ENCODE measurements around the gene TTC27.
"Not testable (repeated sequence)": the region's sequence is repeated elsewhere in the genome, so short reads cannot be mapped to it uniquely, and the experiment has no call there.

TTC27 gene

GRCh38 chr2:32836933-32837332, 209.1 kb downstream of the TTC27 start:
- no peak overlapping the region for H3K4me2 ChIP-seq
- no peaks in the 10 kb centered on the region for H3K4me1 ChIP-seq
- H3K9ac ChIP-seq, result no peak overlapping the region
- no peaks in the 10 kb centered on the region for H3K36me3 ChIP-seq
- no peaks in the 10 kb centered on the region for H3K27me3 ChIP-seq
- H3K4me3 ChIP-seq, result no peak overlapping the region
- no peaks in the 10 kb centered on the region for H4K20me1 ChIP-seq
- H3K9me3 ChIP-seq, result no peaks in the 10 kb centered on the region
- TF ChIP-seq Cebpa-rat (IDR thresholded peaks at IDR 0.05), result no peak
- H3K27ac ChIP-seq, result no peak overlapping the region

GRCh38 chr2:32838418-32838817, 210.6 kb downstream of the TTC27 start:
- Histone ChIP-seq H3K4me3 (no peak overlapping the region), H3K4me2 (no peak overlapping the region)

GRCh38 chr2:32838949-32839348, 211.1 kb downstream of the TTC27 start:
- Histone ChIP-seq H3K4me3 (no peak overlapping the region), H3K4me2 (no peak overlapping the region), H3K9me3 (no peaks in the 10 kb centered on the region), H3K27me3 (no peaks in the 10 kb centered on the region), H3K9ac (no peak overlapping the region), H4K20me1 (no peaks in the 10 kb centered on the region), H3K4me1 (no peaks in the 10 kb centered on the region), H3K27ac (no peak overlapping the region), H3K36me3 (no peaks in the 10 kb centered on the region)
- no peak for TF ChIP-seq Cebpa-rat (IDR thresholded peaks at IDR 0.05)

More at GRCh38 chr2:32838418-32838817, 210.6 kb downstream of the TTC27 start:
- Histone ChIP-seq H3K27me3 (no peaks in the 10 kb centered on the region), H3K27ac (no peak overlapping the region), H3K9ac (no peak overlapping the region), H3K9me3 (no peaks in the 10 kb centered on the region), H4K20me1 (no peaks in the 10 kb centered on the region), H3K36me3 (no peaks in the 10 kb centered on the region), H3K4me1 (no peaks in the 10 kb centered on the region)
- no peak for TF ChIP-seq Cebpa-rat (IDR thresholded peaks at IDR 0.05)

- Histone ChIP-seq H3K4me2 (no peak overlapping the region), H3K9me3 (peaks cover 12% of the 10 kb centered on the region; the same call in 1 of the 2 replicates), H3K36me3 (no peaks in the 10 kb centered on the region), H3K27me3 (no peaks in the 10 kb centered on the region), H3K27ac (no peak overlapping the region), H3K4me1 (no peaks in the 10 kb centered on the region), H4K20me1 (no peaks in the 10 kb centered on the region), H3K9ac (no peak overlapping the region), H3K4me3 (no peak overlapping the region)
- no peak for TF ChIP-seq Cebpa-rat (IDR thresholded peaks at IDR 0.05)
Measured at GRCh38 chr2:32841931-32842898, 214.4 kb downstream of the TTC27 start.

- no peak overlapping the region for H3K4me2 ChIP-seq
- TF ChIP-seq Cebpa-rat (IDR thresholded peaks at IDR 0.05), result no peak
- H3K36me3 ChIP-seq, result no peaks in the 10 kb centered on the region
- H4K20me1 ChIP-seq, result no peaks in the 10 kb centered on the region
- H3K27ac ChIP-seq, result no peak overlapping the region
- no peaks in the 10 kb centered on the region for H3K27me3 ChIP-seq
- no peak overlapping the region for H3K9ac ChIP-seq
- peaks cover 12% of the 10 kb centered on the region; the same call in 1 of the 2 replicates for H3K9me3 ChIP-seq
- H3K4me1 ChIP-seq, result no peaks in the 10 kb centered on the region
- no peak overlapping the region for H3K4me3 ChIP-seq
Measured at GRCh38 chr2:32843699-32844098, 215.8 kb downstream of the TTC27 start.

GRCh38 chr2:32844253-32844652, 216.4 kb downstream of the TTC27 start:
- TF ChIP-seq Cebpa-rat (IDR thresholded peaks at IDR 0.05), result no peak
- H3K4me2 ChIP-seq, result no peak overlapping the region
- H3K4me3 ChIP-seq, result no peak overlapping the region
- no peaks in the 10 kb centered on the region for H4K20me1 ChIP-seq
- H3K27ac ChIP-seq, result no peak overlapping the region
- H3K36me3 ChIP-seq, result no peaks in the 10 kb centered on the region
- no peak overlapping the region for H3K9ac ChIP-seq
- H3K4me1 ChIP-seq, result no peaks in the 10 kb centered on the region
- H3K27me3 ChIP-seq, result no peaks in the 10 kb centered on the region
- peaks cover 12% of the 10 kb centered on the region; the same call in 1 of the 2 replicates for H3K9me3 ChIP-seq

GRCh38 chr2:32846274-32846673, 218.4 kb downstream of the TTC27 start:
- H3K36me3 ChIP-seq, H3K27ac ChIP-seq, H4K20me1 ChIP-seq, H3K4me3 ChIP-seq, H3K27me3 ChIP-seq, H3K4me2 ChIP-seq, H3K4me1 ChIP-seq, H3K9ac ChIP-seq: not testable (repeated sequence)
- peaks cover 12% of the 10 kb centered on the region; the same call in 1 of the 2 replicates for H3K9me3 ChIP-seq

GRCh38 chr2:32847734-32848133, 219.9 kb downstream of the TTC27 start:
- H3K4me2 ChIP-seq, result no peak overlapping the region
- H3K27me3 ChIP-seq, result no peaks in the 10 kb centered on the region
- H3K4me1 ChIP-seq, result no peaks in the 10 kb centered on the region
- H4K20me1 ChIP-seq, result no peaks in the 10 kb centered on the region
- peaks cover 12% of the 10 kb centered on the region; the same call in 1 of the 2 replicates for H3K9me3 ChIP-seq
- no peak overlapping the region for H3K4me3 ChIP-seq
- H3K27ac ChIP-seq, result no peak overlapping the region
- H3K36me3 ChIP-seq, result no peaks in the 10 kb centered on the region
- TF ChIP-seq Cebpa-rat (IDR thresholded peaks at IDR 0.05), result no peak
- H3K9ac ChIP-seq, result no peak overlapping the region

- no peak overlapping the region for H3K4me3 ChIP-seq
- H3K9me3 ChIP-seq, result peaks cover 12% of the 10 kb centered on the region; the same call in 1 of the 2 replicates
- no peak for TF ChIP-seq Cebpa-rat (IDR thresholded peaks at IDR 0.05)
- H3K27ac ChIP-seq, result no peak overlapping the region
- H3K36me3 ChIP-seq, result no peaks in the 10 kb centered on the region
- no peak overlapping the region for H3K4me2 ChIP-seq
- H3K4me1 ChIP-seq, result no peaks in the 10 kb centered on the region
- no peaks in the 10 kb centered on the region for H3K27me3 ChIP-seq
- no peak overlapping the region for H3K9ac ChIP-seq
- no peaks in the 10 kb centered on the region for H4K20me1 ChIP-seq
Measured at GRCh38 chr2:32849456-32850194, 221.8 kb downstream of the TTC27 start.
